OCI-M1 (cell line): Measurements from ENCODE around the gene CFAP52.
"Not testable (repeated sequence)": the region's sequence is repeated elsewhere in the genome, so short reads cannot be mapped to it uniquely, and the experiment has no call there.

Source experiments
- DNase-seq: peaks from one replicate; lab custom pipeline; 2025; lab: John Stamatoyannopoulos, UW

CFAP52 gene

GRCh38 chr17:9576521-9577372, at the start of gene CFAP52:
CFAP52 (plus strand) TSS chr17:9576642; CDS start chr17:9576696, 54 bp downstream.
- peak; percentile 67 for DNase-seq

DNA sequence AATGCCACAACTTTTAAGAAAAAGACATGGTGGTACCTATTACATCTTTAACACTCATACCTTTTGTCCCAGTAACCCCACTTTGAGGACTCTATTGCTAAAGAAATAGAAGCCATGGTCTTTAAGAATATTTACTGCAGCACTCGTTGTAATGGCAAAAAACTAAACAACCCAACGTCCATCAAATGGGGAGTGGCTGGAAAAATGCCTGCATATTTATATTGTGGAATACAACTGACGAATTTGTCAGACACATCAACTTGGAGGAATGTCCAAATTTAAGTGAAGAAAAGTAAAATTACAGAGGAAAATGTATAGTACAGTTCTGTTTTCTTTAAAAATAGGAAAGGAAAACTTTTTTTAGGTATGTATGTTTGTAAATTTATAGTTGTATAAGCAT, 48.7 kb upstream of the CFAP52 start:
- DNase-seq: no peak

DNA sequence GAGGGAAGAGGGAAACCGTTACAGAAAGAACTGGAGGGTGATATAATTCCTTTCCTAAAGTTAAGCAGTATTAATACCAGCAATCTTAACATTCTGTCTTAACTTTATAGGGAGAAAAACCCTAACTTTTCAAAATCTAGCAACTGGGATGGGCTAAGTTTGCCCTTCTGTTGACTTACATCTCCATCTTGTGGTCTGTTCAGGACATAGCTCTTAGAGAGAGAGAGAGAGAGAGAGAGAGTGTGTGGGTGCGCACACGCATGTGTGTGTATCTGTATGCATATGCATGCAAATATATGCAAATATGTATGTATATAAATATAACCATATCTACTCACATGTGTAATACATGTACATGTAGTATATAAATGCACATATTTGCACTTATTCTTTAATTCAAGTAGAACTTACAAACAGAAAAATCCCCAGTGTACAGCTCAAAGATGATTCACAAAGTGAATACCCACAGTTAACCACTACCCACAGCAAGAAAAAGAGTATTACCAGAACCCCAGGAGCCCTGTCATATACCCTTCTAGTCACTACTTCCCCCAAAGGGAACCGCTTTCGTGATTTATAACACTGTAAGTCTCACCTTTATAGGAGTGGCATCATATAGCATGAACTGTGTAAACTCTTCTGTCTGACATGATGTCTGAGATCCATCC, 47.3 kb upstream of the CFAP52 start:
- no peak for DNase-seq

GRCh38 chr17:9531034-9531433, 45.4 kb upstream of the CFAP52 start:
- peak; percentile 74 for DNase-seq

DNA sequence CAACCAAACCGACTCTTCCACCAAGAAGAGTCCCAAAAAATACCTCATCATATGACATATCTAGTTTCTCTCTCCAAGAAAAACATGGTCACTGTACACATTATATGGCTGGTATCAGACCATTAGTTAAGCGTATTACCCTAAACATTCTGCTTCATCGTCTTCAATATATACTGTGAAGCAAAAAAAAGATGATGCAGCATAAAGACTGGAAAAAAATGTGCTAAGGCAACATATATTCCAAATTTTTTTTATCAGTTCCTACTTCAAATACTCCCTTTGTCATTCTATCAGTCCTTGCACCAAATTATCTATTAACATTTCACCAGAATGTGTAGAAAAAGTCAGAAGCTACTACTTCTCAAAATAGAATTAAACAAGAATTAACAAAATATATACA, 43.7 kb upstream of the CFAP52 start:
- no peak for DNase-seq

GRCh38 chr17:9533441-9533840, 43.0 kb upstream of the CFAP52 start:
- no peak for DNase-seq

DNA sequence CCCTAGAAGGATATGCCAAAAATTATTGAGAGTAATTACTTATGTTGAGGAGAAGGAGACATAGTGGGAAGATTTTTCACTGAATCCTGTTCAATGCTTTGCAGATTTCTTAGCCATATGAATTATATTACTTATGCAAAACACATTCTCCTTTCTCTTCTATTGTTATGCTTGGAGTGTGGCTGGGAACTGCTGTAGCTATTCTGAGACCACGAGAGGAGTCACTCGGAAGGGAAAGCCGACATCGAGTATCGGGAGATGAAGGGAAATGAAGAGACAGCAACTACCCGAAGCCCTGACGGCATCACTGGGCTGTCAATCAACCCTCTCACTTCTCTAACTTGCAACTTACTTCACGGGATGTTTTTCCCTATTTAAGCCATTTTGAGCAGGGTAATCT, 40.4 kb upstream of the CFAP52 start:
- no peak for DNase-seq

DNA sequence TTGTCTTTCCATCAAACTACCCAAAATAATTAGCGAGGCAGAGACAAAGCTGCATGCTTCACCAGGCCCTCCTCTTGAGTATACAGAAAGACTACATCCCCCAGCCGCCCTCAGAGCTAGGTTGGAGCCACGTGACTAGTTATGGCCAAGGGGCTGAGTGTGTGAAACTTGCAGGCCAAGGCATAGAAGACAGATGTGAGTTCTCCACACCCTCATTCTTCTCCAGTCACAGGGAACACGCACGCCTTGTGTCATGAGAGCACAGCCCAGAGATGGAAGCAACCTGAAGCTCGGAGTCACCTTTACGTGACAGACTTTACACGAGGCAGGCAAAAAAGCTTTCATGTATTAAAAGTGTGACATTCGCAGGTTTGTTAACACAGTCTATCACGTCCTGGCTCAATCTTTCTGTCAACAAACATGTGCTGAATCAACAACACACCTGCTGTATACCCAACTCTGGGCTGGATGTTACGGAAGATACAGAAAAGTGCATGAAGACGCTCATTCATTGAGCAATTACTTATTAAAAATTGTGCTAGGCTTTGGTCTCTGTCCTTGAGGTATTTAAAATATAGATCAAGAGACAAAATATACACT, 39.2 kb upstream of the CFAP52 start:
- no peak for DNase-seq

DNA sequence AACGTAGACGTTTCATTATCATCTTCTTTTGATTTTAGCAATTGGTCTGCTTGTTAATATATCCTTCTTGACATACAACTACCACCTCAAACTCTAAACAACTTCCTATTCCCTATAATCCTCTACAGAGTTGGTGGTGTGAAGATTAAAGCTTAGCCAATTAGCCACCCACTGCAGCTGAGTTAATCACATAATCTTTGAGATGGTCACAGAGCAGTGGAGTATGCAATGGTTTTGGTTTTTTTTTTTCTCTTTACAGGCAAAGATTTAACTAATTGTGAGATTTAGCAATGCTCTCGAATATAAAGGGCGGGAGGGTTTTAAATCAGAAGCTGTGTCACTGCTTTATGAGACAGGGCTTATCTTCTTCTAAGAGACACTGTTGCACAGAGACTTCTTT, 37.8 kb upstream of the CFAP52 start:
- DNase-seq: no peak

GRCh38 chr17:9541718-9542117, 34.7 kb upstream of the CFAP52 start:
- DNase-seq: no peak

GRCh38 chr17:9544221-9544620, 32.2 kb upstream of the CFAP52 start:
- no peak for DNase-seq

- DNase-seq: no peak
These were observed 27.2 kb upstream of the CFAP52 start for GRCh38 chr17:9549215-9549614.

DNA sequence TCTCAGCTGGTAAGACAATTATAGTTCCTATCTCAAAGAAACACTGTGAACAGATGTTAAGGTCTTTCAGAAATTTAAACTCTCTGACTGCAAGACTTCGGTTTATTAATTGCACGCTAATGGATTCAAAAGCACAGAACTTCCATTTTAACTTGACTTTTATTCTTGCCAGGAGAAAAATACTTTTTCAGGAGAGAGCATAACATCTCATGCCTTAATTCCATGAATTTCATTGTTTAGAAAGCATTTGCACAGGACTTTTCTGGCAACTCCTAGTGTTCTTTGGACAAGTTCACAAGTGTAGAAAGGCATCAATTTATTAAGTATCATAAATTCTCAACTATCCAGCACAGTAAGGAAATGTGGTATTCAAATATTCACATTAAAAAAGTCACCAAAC, 23.3 kb upstream of the CFAP52 start:
- no peak for DNase-seq

DNA sequence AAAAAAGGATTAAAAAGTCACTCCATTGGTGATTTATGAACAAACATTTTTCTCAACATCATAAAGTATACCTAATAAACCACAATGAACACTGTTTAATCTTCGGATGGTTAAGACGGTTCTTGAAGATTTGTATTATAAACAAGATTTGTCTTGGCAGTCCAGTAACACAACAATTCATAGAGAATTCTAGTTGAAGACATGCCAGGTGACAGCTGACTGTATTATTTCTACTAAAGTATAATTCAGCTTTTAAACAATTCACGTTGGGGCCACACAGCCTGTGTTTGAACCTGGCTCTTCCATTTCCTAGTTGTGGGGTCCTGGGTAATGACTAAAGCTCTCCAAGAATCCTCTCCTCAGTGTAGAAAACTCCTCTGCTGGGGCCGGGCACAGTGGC, 22.8 kb upstream of the CFAP52 start:
- no peak for DNase-seq

GRCh38 chr17:9554715-9555114, 21.7 kb upstream of the CFAP52 start:
- DNase-seq: peak; percentile 64

GRCh38 chr17:9557161-9557755, 19.2 kb upstream of the CFAP52 start:
- DNase-seq: no peak

- no peak for DNase-seq
These were observed 18.6 kb upstream of the CFAP52 start for GRCh38 chr17:9557857-9558256.

DNA sequence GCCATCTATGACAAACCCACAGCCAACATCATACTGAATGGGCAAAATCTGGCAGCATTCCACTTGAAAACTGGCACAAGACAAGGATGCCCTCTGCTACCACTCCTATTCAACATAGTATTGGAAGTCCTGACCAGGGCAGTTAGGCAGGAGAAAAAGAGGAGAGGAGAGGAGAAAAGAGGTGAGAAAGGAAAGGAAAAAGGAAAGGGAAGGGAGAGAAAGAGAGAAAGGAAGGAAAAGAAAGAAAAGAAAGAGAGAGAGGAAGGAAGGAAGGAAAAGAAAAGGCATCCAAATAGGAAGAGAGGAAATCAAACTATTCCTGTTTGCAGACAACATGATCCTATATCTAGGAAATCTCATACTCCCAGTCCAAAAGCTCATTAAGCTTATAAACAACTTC, 12.3 kb upstream of the CFAP52 start:
- DNase-seq: no peak

GRCh38 chr17:9566067-9566466, 10.4 kb upstream of the CFAP52 start:
- no peak for DNase-seq

- DNase-seq: not testable (repeated sequence)
These were observed 9.7 kb upstream of the CFAP52 start for GRCh38 chr17:9566739-9567138.

DNA sequence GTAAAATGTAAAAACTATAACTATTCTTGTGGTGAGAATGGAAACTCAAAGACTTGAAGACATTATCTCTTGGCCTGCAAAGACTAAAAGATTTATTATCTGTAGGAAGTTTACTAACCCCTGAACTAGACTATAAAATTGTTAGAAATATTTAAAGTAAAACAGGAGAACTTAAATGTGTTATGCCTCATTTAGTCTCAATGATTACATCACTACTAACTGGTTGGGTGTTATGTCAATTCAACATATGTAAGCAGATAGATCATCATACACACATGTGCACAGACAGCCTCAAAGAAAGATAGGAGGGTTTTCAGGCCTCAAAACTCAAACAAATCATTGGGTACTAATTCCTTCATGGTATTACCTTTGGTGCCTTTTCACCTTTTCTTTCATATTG, 8.4 kb upstream of the CFAP52 start:
- DNase-seq: no peak

DNA sequence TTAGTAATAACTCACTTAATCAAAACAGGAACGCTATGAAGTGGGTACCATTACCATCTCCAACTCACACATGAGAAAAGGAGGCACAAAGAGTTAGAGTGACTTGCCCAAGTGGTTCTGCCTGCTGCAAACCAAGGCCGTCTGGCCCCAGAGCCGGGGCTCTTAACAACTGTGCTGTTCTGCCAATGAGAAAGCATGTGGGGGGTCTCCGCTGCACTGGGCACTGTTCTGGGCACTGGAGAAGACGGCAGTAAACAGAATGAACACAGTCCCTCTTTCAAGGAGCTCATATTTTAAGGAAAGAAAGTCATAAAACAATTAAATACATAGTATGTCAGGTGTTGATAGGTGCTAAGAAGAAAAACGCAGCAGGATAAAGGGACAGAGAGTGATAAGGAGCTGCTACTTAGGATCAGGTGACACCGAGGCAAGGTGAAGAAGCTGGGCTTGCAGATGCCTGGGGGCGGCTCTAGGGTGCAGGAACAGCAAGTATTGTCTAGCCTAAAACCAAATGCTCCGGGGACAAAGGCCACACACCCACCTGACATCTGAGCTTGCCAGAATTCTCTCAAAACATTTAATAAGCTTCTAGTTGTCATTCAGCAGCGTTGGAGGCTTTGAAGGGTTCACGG, 7.4 kb upstream of the CFAP52 start:
- DNase-seq: no peak
